OCI-LY7 (cell line): ENCODE results near the gene DLGAP1.

Experiments used
- EZH2phosphoT487 ChIP-seq: fragments of 200-600 bp; sonication (generic); IDR thresholded peaks from 2 replicates; pipeline ENCODE4 v1.6.1; 2018; ENCODE audit warnings: low read depth, borderline replicate concordance, mild to moderate bottlenecking, mixed run types, antibody characterized with exemption, low read length, moderate library complexity, mixed read lengths
- TF ChIP-seq, protein P1 (sequence below): fragments of 200-600 bp; sonication (generic); conservative IDR thresholded peaks from 2 replicates; pipeline ENCODE4 v1.5.1; 2014; ENCODE audit warnings: mild to moderate bottlenecking, antibody characterized with exemption, low read length, moderate library complexity, mixed read lengths

DNA sequence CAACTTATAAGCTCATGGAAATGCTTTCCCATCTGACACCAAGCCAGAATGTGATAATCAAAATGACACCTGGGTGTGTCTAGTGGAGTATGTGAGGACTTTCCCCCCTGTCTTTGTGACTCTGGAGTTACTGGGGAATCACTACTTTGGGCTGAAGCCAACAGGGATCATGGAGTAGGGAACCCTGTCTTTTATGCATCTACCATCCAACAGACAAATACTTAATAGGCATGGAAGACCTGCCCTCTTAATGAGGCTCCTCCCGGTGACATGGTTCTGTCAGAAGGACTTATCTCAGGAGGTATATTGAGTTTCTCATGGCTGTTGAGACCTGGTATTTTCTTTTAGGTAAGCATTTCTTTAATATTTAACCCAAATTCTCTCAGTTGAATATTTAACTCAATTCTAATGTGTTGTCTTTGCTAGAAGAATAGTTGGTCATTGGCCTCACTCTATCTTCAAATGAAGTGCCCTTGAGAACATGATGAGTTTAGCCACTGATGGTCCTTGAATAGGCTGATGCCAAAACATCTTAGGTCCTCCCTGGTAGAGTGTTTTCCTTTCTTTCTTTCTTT is 963.0 kb downstream of the DLGAP1 start:
- TF ChIP-seq, protein P1, sequence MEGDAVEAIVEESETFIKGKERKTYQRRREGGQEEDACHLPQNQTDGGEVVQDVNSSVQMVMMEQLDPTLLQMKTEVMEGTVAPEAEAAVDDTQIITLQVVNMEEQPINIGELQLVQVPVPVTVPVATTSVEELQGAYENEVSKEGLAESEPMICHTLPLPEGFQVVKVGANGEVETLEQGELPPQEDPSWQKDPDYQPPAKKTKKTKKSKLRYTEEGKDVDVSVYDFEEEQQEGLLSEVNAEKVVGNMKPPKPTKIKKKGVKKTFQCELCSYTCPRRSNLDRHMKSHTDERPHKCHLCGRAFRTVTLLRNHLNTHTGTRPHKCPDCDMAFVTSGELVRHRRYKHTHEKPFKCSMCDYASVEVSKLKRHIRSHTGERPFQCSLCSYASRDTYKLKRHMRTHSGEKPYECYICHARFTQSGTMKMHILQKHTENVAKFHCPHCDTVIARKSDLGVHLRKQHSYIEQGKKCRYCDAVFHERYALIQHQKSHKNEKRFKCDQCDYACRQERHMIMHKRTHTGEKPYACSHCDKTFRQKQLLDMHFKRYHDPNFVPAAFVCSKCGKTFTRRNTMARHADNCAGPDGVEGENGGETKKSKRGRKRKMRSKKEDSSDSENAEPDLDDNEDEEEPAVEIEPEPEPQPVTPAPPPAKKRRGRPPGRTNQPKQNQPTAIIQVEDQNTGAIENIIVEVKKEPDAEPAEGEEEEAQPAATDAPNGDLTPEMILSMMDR: no peak
- TF ChIP-seq EZH2phosphoT487: no peak
